Activated CD4-positive, alpha-beta T cell treated with anti-CD3 and anti-CD28 coated beads for 36 hours (primary cell): ENCODE results near the gene NOM1. TPM values are rescaled to one million over a fixed set of nuclear protein-coding genes. Genes with fewer than 3 reads are reported as not detected.
A peak's percentile ranks its signal among the peaks of the same experiment; 100 is the strongest.

Source experiments
- ATAC-seq: fragments of 200-7000 bp; cut with Tn5 transposase; one replicate; pipeline ENCODE4 v1.10.0; 2021; ENCODE audit warnings: mild to moderate bottlenecking, moderate library complexity
- CTCF ChIA-PET: fragments of 350-600 bp; sonication (Branson Sonifier 250); formaldehyde crosslinking; loops from one replicate; lab custom pipeline; 2021; ENCODE audit warnings: antibody characterized with exemption; lab: Charles Lee
- POLR2A ChIA-PET: fragments of 350-600 bp; sonication (Branson Sonifier 250); formaldehyde crosslinking; loops from one replicate; lab custom pipeline; 2021; ENCODE audit warnings: antibody characterized with exemption, inconsistent platforms; lab: Charles Lee
- DNase-seq: peaks from one replicate; pipeline ENCODE4 v3.0.0-alpha.2; 2020
- H3K27ac Mint-ChIP-seq: one replicate; pipeline ENCODE4 v1.8.0; 2021; ENCODE audit warnings: mixed read lengths
- H3K27me3 Mint-ChIP-seq: one replicate; pipeline ENCODE4 v1.8.0; 2021; ENCODE audit warnings: mixed read lengths
- H3K36me3 Mint-ChIP-seq: one replicate; pipeline ENCODE4 v1.8.0; 2021; ENCODE audit warnings: low read depth, mixed read lengths
- H3K4me1 Mint-ChIP-seq: one replicate; pipeline ENCODE4 v1.8.0; 2021; ENCODE audit warnings: mixed read lengths
- H3K4me3 Mint-ChIP-seq: one replicate; pipeline ENCODE4 v1.8.0; 2021; ENCODE audit warnings: mild to moderate bottlenecking, moderate library complexity, mixed read lengths
- H3K9me3 Mint-ChIP-seq: one replicate; pipeline ENCODE4 v1.8.0; 2021; ENCODE audit warnings: low read depth, mixed read lengths
- intact Hi-C, 2 experiments: fragments of 100-400 bp; cut with DNase I in 1 of 2; cut with micrococcal nuclease in 1 of 2; formaldehyde crosslinking; loops; one replicate each; pipeline versions ENCODE4 v1.14.2 to v1.15.1; 2022 to 2024; cut with DNase I, micrococcal nuclease
- total RNA-seq, 2 experiments: library from RNA; stranded (reverse); gene quantifications; one replicate each; pipeline ENCODE4 v1.2.3, GENCODE V29; 2021

NOM1 gene
- total RNA-seq, 2 experiments from 2014 or later: 27.3 to 32.1 TPM

- no peak overlapping the region for H3K4me3 Mint-ChIP-seq
- H3K27ac Mint-ChIP-seq: no peak overlapping the region
- no peak for DNase-seq
- ChIA-PET CTCF (interaction anchor here (0.7 kb wide), 1 partner anchor 191 kb away, joined by 4 read pairs; no protein-coding TSS in a partner anchor), POLR2A (no interaction called here)
- H3K9me3 Mint-ChIP-seq: no peaks in the 10 kb centered on the region
- peaks cover 62% of the 10 kb centered on the region for H3K27me3 Mint-ChIP-seq
- H3K36me3 Mint-ChIP-seq: no peaks in the 10 kb centered on the region
- intact Hi-C loops: loop anchor here (5.0 to 10.0 kb wide), 3 partner anchors 391 to 1494 kb away; no protein-coding TSS in a partner anchor
- ATAC-seq: no peak
- H3K4me1 Mint-ChIP-seq: peaks cover 13% of the 10 kb centered on the region
Measured at GRCh38 chr7:157006205-157006747, 56.8 kb downstream of the NOM1 start.

DNA sequence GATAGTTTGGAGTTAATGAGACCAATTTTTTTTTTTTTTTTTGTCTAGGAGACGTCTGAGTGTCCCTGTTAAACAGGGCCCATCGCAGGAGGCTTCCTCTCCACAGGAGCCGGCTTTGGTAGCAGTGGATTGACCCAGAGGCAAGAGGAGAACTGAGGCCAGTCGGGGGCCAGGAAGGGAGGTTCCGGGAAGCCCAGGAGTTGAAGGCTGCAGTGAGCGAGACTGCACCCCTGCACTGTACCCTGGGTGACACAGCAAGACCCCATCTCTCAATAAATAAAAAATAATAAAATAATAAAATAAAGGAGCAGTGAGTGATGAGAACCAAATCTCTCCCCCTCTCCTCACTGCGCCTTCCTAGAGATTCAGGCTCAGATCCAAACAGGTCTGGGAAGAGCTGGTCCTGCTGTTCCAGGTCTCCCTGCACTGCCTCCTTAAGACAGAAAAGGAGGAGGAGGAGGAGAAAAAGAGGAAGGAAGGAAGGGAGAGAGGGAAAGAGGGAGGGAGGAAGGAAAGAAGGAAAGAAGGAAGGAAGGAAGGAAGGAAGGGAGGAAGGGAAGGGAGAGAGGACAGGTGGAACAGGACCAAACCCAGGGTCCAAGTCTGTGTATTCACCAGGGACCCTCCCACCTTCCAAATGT is 57.4 kb downstream of the NOM1 start:
- Mint-ChIP-seq H3K9me3 (no peaks in the 10 kb centered on the region), H3K36me3 (no peaks in the 10 kb centered on the region), H3K27me3 (peaks cover 61% of the 10 kb centered on the region), H3K4me1 (peaks cover 18% of the 10 kb centered on the region), H3K27ac (no peak overlapping the region), H3K4me3 (no peak overlapping the region)
- ATAC-seq: no peak
- CTCF ChIA-PET: no interaction called here
- no peak for DNase-seq
- POLR2A ChIA-PET: no interaction called here
- intact Hi-C loops: loop anchor here (5.0 to 10.0 kb wide), 3 partner anchors 392 to 1495 kb away; no protein-coding TSS in a partner anchor

GRCh38 chr7:157007470-157008066 is 58.1 kb downstream of the NOM1 start:
- ChIA-PET CTCF (interaction anchor here (1.1 kb wide), 1 partner anchor 11 kb away, joined by 5 read pairs; no protein-coding TSS in a partner anchor), POLR2A (no interaction called here)
- Mint-ChIP-seq H3K27ac (no peak overlapping the region), H3K4me1 (peaks cover 18% of the 10 kb centered on the region), H3K27me3 (peaks cover 62% of the 10 kb centered on the region), H3K9me3 (no peaks in the 10 kb centered on the region), H3K4me3 (no peak overlapping the region), H3K36me3 (no peaks in the 10 kb centered on the region)
- DNase-seq (no peak), ATAC-seq (no peak)
- intact Hi-C loops: loop anchor here (5.0 to 10.0 kb wide), 3 partner anchors 393 to 1495 kb away; no protein-coding TSS in a partner anchor

DNA sequence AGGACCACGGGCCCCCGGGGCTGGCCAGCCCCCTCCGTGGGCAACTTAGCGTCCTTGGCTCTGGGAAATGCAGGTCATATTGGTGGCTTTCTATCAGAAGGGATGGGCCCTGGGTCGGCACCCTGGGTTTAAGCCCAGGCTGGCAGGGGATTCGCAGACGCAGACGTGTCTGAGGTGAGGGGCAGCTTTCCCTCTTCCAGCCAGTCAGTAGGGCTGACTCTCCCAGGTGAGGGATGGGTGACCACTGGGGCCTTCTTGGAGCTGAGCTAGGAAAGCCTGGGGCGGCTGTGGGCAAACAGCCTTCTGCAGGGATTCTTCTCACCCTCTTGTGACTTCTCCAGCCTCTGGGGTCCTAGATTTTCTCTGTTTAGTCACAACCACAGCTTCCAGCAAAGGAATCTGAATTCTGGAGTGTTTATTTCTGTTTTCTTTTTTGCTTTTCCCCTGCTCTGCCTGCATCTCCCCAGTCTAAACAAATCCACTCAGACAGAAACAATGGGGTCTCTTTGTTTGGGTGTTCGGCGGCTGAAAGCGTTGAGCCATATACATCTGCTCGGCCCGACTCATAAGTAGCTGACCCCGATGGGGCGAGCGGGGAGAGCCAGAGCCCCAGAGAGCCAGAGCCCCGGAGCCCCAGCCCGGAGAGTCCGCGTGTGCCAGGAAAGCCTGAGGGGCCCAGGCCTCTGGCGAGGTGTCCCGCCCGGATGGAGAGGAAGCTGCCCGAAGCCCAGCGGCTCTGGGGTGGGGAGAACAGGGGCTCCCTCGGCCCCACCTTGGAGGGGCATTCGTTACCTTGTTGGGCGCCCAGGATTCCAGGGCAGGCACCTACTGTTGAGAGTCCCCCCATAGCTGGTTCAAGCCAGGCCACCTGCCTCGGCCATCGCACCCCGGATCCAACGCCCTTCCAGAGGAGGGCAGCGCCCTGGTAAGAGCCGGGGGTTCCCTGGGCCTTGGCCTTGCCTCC is 59.0 kb downstream of the NOM1 start:
- intact Hi-C loops: loop anchor here (5.0 to 10.0 kb wide), 3 partner anchors 394 to 1496 kb away; no protein-coding TSS in a partner anchor
- Mint-ChIP-seq H3K9me3 (no peaks in the 10 kb centered on the region), H3K4me1 (peaks cover 18% of the 10 kb centered on the region), H3K27ac (no peak overlapping the region), H3K27me3 (peaks cover 69% of the 10 kb centered on the region), H3K4me3 (no peak overlapping the region), H3K36me3 (no peaks in the 10 kb centered on the region)
- ATAC-seq: no peak
- no peak for DNase-seq
- ChIA-PET CTCF (interaction anchor here (1.1 kb wide), 1 partner anchor 11 kb away, joined by 5 read pairs; no protein-coding TSS in a partner anchor), POLR2A (no interaction called here)

- Mint-ChIP-seq H3K9me3 (no peaks in the 10 kb centered on the region), H3K4me1 (peaks cover 18% of the 10 kb centered on the region), H3K4me3 (no peak overlapping the region), H3K27me3 (peaks cover 67% of the 10 kb centered on the region), H3K27ac (no peak overlapping the region), H3K36me3 (no peaks in the 10 kb centered on the region)
- DNase-seq: no peak
- no peak for ATAC-seq
- CTCF ChIA-PET: interaction anchor here (0.7 kb wide), 1 partner anchor 8 kb away, joined by 4 read pairs; no protein-coding TSS in a partner anchor
- POLR2A ChIA-PET: no interaction called here
- intact Hi-C loops: loop anchor here (5.0 to 10.0 kb wide), 3 partner anchors 394 to 1497 kb away; no protein-coding TSS in a partner anchor
Measured at GRCh38 chr7:157009170-157009777, 59.8 kb downstream of the NOM1 start.

GRCh38 chr7:157009778-157010587 is 60.5 kb downstream of the NOM1 start:
- H3K27me3 Mint-ChIP-seq: peaks cover 67% of the 10 kb centered on the region
- H3K4me1 Mint-ChIP-seq: peaks cover 16% of the 10 kb centered on the region
- CTCF ChIA-PET: interaction anchor here (0.7 kb wide), 1 partner anchor 9 kb away, joined by 4 read pairs; no protein-coding TSS in a partner anchor
- H3K9me3 Mint-ChIP-seq: no peaks in the 10 kb centered on the region
- intact Hi-C loops: loop anchor here (2.0 to 10.0 kb wide), 5 partner anchors 59 to 1498 kb away; partner anchors contain the start of gene SHH (in 1 of the 2)
- ATAC-seq (peak; percentile 33), DNase-seq (peak; percentile 19)
- H3K4me3 Mint-ChIP-seq: no peak overlapping the region
- H3K27ac Mint-ChIP-seq: no peak overlapping the region
- no peaks in the 10 kb centered on the region for H3K36me3 Mint-ChIP-seq
- POLR2A ChIA-PET: no interaction called here

DNA sequence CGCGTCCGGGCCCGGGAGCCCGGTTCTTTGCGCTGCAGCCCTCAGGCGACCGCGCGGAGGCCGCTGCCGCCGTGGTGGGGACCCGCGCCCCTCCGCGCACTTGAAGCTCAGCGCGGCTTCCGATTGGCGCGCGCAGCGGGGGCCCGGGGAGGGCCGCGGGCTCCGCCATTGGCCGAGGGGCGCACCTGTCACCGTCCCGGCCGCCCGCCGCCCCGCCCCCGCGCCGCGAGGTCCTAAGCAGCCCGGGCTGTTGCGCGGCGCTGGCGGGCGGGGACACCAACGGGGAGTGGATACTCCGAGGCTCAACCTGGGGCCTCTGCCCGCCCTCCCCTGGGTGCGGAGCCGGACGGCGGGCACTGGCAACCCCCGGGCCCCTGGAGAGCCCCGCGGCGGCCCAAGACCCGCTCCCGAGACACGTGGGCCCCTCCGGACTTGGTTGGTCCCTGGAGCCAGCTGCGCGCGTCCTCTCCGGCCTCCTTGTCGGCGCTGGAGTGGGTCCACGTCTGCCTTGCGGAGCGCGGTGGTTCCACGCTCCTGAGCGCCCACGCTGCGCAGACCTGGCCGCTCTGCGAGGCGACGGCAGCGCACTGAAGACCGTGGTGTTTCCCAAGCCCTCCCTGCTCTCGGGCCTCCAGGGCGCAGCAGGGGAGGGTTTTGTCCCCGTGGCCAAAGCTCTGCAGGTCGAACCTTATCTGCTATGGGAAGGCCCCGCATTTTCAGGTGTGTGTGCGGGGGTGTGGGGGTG is 61.2 kb downstream of the NOM1 start, which contains the start of gene MNX1:
Gene MNX1 (minus strand): TSS at position 76 of the 745 bp plus-strand sequence. CDS start 313 bp downstream, outside the sequence.
- peaks cover 15% of the 10 kb centered on the region for H3K4me1 Mint-ChIP-seq
- ChIA-PET CTCF (interaction anchor here (0.7 kb wide), 1 partner anchor 65 kb away, joined by 3 read pairs; no protein-coding TSS in a partner anchor), POLR2A (no interaction called here)
- H3K27ac Mint-ChIP-seq: no peak within 1 kb of the TSS
- intact Hi-C loops: loop anchor here (2.0 to 5.0 kb wide), 2 partner anchors 60 to 1198 kb away; partner anchors contain the start of gene SHH (in 1 of the 2)
- peak; percentile 73 for DNase-seq
- no peaks in the 10 kb centered on the region for H3K36me3 Mint-ChIP-seq
- peaks cover 69% of the 10 kb centered on the region for H3K27me3 Mint-ChIP-seq
- peak; percentile 83 for ATAC-seq
- H3K4me3 Mint-ChIP-seq: peak within 1 kb of the TSS; percentile 39
- no peaks in the 10 kb centered on the region for H3K9me3 Mint-ChIP-seq

DNA sequence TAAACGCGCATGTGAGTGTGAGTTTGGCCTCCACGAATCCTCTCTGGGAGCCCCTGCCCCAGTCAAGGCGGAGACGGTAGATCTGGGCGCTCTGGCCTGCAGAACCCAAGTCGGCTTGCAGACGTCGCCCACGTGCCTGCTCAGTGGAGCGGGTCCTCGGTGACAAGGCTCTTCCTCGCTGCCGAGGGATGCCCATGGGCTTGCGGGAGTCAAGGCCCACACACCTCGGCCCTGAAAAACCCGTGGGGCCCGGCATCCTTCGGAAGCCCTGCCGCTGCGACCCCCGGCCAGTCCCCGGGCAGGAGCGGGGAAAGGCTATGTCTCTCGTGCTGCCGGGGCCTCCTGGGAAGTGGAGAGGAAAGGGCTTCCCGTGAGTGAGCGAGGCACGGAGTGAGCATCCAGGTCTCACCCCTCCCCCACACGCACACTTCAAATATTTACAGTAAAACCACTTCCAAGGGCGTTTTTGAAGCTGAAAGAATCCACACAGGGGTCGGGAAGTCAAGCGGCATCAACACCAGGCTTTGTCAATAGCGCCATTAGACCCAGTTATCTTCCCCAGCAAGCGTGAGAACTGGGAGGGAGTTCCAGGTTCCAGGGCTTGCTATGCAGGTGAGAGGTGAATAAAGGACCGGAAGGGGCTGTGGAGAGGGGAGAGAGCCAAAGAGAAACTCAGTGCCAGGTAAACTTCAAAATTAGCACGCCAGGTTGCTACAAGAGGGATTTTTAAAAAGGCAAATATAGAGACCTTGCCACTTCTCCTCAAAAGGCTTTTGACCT is 62.0 kb downstream of the NOM1 start:
- DNase-seq (peak; percentile 33), ATAC-seq (no peak)
- intact Hi-C loops: loop anchor here (2.0 to 5.0 kb wide), 2 partner anchors 61 to 1199 kb away; partner anchors contain the start of gene SHH (in 1 of the 2)
- no peak overlapping the region for H3K27ac Mint-ChIP-seq
- H3K4me3 Mint-ChIP-seq: peak overlapping the region; percentile 39
- H3K36me3 Mint-ChIP-seq: no peaks in the 10 kb centered on the region
- POLR2A ChIA-PET: no interaction called here
- CTCF ChIA-PET: interaction anchor here (0.7 kb wide), 2 partner anchors 11 to 65 kb away, joined by 3 to 4 read pairs; no protein-coding TSS in a partner anchor
- H3K4me1 Mint-ChIP-seq: peaks cover 21% of the 10 kb centered on the region
- no peaks in the 10 kb centered on the region for H3K9me3 Mint-ChIP-seq
- peaks cover 72% of the 10 kb centered on the region for H3K27me3 Mint-ChIP-seq
